ENCODE measurements around the gene FAM81A. TPM values are rescaled to one million over a fixed set of nuclear protein-coding genes. Genes with fewer than 3 reads are reported as not detected.

FAM81A gene
- total and polyA plus RNA-seq, 10 donors: 0.77 to 3.0 (median 2.1) TPM

DNA sequence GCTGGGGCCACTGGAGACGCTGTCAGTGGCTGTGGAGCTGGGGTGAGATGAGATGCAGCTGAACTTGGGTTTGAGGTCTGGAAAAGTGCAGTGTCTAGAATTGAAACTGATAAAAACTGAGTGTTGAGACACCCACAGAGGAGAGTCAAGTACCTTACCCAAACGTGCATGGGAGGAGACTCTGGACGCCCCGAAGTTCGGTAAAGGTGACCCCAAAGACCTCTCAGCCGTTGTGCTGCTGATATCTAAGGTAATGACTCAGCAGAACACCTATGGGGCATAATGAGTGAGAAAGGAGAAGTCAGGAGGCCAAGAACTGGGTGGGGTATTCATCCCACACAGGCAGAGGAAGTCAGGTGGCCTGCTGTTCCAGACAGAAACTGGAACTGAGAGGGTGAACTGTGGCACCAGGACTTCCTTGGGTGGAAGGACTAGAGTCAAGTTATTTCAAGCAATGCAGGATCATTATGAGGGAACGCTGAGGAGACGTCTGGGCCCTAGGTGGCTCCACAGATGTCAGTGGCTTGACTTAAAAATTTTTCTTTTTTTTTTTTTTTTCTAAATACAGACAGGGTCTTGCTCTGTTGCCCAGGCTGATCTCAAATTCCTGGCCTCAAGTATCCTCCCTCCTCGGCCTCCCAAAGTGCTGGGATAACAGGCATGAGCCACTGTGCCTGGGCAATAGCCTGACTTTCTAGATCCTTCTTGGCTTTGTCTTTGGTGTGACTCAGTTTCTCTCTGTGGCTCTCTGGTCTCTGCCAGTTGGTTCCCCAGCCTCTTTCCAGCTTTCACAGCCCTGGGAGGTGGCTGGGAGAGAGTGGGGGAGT lies 105.9 kb downstream of the FAM81A start:
- intact Hi-C loops (cut with DNase I; ENCODE audit: low total_unique reads): no loop called here
- DNase-seq: no peak
- TF ChIP-seq POLR2AphosphoS5 (IDR thresholded peaks at IDR 0.05) (no peak), POLR2A (IDR thresholded peaks at IDR 0.05) (no peak)
- TF ChIP-seq, protein P1, sequence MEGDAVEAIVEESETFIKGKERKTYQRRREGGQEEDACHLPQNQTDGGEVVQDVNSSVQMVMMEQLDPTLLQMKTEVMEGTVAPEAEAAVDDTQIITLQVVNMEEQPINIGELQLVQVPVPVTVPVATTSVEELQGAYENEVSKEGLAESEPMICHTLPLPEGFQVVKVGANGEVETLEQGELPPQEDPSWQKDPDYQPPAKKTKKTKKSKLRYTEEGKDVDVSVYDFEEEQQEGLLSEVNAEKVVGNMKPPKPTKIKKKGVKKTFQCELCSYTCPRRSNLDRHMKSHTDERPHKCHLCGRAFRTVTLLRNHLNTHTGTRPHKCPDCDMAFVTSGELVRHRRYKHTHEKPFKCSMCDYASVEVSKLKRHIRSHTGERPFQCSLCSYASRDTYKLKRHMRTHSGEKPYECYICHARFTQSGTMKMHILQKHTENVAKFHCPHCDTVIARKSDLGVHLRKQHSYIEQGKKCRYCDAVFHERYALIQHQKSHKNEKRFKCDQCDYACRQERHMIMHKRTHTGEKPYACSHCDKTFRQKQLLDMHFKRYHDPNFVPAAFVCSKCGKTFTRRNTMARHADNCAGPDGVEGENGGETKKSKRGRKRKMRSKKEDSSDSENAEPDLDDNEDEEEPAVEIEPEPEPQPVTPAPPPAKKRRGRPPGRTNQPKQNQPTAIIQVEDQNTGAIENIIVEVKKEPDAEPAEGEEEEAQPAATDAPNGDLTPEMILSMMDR (IDR thresholded peaks at IDR 0.05 in 8 of 11, conservative IDR thresholded peaks at IDR 0.05 in 3 of 11): no peak
- no peaks in the 10 kb centered on the region for H3K9me3 ChIP-seq
- H3K27ac ChIP-seq: peak overlapping the region in 1 of 8 donors; percentile 5
- no peaks in the 10 kb centered on the region for H3K27me3 ChIP-seq (replicated peaks in 1 of 7)
- peak overlapping the region in 1 of 8 donors; percentile 2 for H3K4me3 ChIP-seq
- 20 to 35% (median 29%) methylated on average over 9 of the region's 9 CpGs for WGBS, 5 donors
- no peaks in the 10 kb centered on the region for H3K36me3 ChIP-seq
- H3K4me1 ChIP-seq: peaks cover 3 to 14% (median 9%) of the 10 kb centered on the region in 6 donors

DNA sequence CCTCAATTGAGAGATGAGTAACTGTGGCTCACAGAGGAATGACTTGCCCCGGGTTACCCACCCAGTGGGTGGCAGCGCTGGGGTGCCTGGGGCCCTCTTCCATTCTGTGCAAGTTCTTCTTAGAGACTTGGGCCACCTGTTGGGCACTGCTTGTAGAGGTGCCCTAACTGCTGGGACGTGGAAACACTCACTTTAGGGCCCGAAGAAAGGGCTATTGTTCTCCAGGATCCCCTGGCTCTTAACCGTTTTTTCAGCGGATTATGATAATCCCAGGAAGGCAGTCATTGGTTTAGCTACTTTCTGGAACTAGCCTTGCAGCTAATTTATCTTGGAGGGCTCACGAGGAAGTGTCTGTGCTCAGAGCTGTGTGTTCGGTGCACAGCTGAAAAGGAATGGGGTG lies 107.6 kb downstream of the FAM81A start:
- H3K36me3 ChIP-seq: no peaks in the 10 kb centered on the region
- DNase-seq: no peak
- no peak overlapping the region for H3K4me3 ChIP-seq
- no peaks in the 10 kb centered on the region for H3K27me3 ChIP-seq (replicated peaks in 1 of 7)
- intact Hi-C loops (cut with DNase I; ENCODE audit: low total_unique reads): no loop called here
- TF ChIP-seq POLR2A (IDR thresholded peaks at IDR 0.05) (no peak), POLR2AphosphoS5 (IDR thresholded peaks at IDR 0.05) (no peak)
- TF ChIP-seq, protein P1 (IDR thresholded peaks at IDR 0.05 in 8 of 11, conservative IDR thresholded peaks at IDR 0.05 in 3 of 11): no peak
- H3K27ac ChIP-seq: no peak overlapping the region
- WGBS, 5 donors: 81 to 89% (median 85%) methylated on average over 8 of the region's 8 CpGs
- no peaks in the 10 kb centered on the region for H3K9me3 ChIP-seq
- H3K4me1 ChIP-seq: peaks cover 3 to 14% (median 9%) of the 10 kb centered on the region in 6 donors

DNA sequence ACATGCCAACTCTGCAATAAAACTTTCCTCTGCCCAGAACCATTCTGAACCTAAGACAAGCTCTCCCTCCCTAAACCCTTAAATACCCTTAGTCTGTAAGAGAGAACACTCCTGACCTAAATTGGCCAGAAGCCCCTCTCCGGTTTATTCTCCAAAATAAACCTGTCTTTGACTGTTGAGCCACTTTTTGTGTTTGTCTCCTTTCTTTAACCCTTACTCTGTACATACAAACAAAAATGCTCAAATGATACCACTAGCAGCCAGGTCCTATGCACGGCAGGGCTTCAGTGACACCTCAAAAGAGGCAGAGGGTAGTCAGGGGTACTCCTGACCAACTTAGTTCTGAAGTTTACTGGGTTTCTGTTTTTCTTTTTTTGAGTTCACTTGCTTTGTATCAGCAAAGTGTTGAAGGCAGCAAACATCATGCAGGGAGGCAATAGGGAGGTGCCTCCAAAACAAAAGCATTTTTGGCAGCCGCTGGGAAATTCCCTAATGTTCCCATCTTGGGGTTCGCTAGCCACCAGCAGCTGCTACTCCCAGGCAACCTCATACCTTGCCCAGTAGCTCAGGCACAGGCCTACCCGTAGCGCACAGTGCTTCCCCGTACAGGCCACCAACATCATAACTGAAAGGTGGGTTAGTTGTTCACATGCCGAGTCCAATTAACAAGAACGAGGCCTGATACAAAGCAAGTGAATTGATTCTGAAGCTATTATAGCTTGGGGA lies 110.7 kb downstream of the FAM81A start:
- intact Hi-C loops (cut with DNase I; ENCODE audit: low total_unique reads): no loop called here
- no peaks in the 10 kb centered on the region for H3K9me3 ChIP-seq
- H3K27me3 ChIP-seq (replicated peaks in 1 of 7): no peaks in the 10 kb centered on the region
- H3K36me3 ChIP-seq: no peaks in the 10 kb centered on the region
- 75 to 88% (median 77%) methylated on average over 9 of the region's 9 CpGs for WGBS, 5 donors
- DNase-seq: no peak
- no peak overlapping the region for H3K4me3 ChIP-seq
- H3K27ac ChIP-seq: no peak overlapping the region
- peaks cover 0 to 9% (median 6%) of the 10 kb centered on the region in 6 donors for H3K4me1 ChIP-seq
- no peak for TF ChIP-seq POLR2A (IDR thresholded peaks at IDR 0.05)
- TF ChIP-seq, protein P1 (IDR thresholded peaks at IDR 0.05 in 8 of 11, conservative IDR thresholded peaks at IDR 0.05 in 3 of 11): no peak
- TF ChIP-seq POLR2AphosphoS5 (IDR thresholded peaks at IDR 0.05): no peak
